B cell (primary cell): ENCODE measurements around the gene PAK2. TPM values are rescaled to one million over a fixed set of nuclear protein-coding genes. Genes with fewer than 3 reads are reported as not detected.

Experiments
- ATAC-seq: fragments of 200-7000 bp; cut with Tn5 transposase; one replicate; pipeline ENCODE4 v1.10.0; 2021; ENCODE audit warnings: low read depth, mild to moderate bottlenecking, moderate number of reproducible peaks, moderate library complexity
- CTCF ChIA-PET: fragments of 350-600 bp; sonication (Branson Sonifier 250); formaldehyde crosslinking; loops from one replicate; lab custom pipeline; 2021; ENCODE audit warnings: antibody characterized with exemption, inconsistent platforms; lab: Charles Lee
- POLR2A ChIA-PET: fragments of 350-600 bp; sonication (Branson Sonifier 250); formaldehyde crosslinking; loops from one replicate; lab custom pipeline; 2021; ENCODE audit warnings: antibody characterized with exemption; lab: Charles Lee
- DNase-seq: peaks from one replicate; pipeline ENCODE4 v3.0.0; 2013
- H2AFZ ChIP-seq: 2 replicates; pipeline ENCODE4 v1.6.1; 2012; ENCODE audit warnings: mild to moderate bottlenecking, low read depth, low read length; ENCODE audit not compliant: insufficient read depth, poor library complexity, severe bottlenecking
- H3K27ac ChIP-seq, 2 donors: 1 replicate in 1 of 2; 2 replicates in 1 of 2; pipeline ENCODE4 v1.5.1; 2012 to 2013; ENCODE audit warnings: low read length in 2 of 2, mild to moderate bottlenecking in 2 of 2, moderate library complexity in 1 of 2
- H3K27me3 ChIP-seq, 4 experiments: fragments of 200-600 bp in 1 of 4; sonication (generic) in 1 of 4; replicated peaks in 1 of 4; 1 replicate in 2 of 4; 2 replicates in 2 of 4; pipeline versions ENCODE4 v1.6.1 to v1.7.0; 2013 to 2016; ENCODE audit warnings: low read length in 3 of 4, mild to moderate bottlenecking in 2 of 4, mixed read lengths in 1 of 4, moderate library complexity in 1 of 4; ENCODE audit not compliant: insufficient read depth in 4 of 4, control insufficient read depth in 3 of 4; ENCODE audit errors: control extremely low read depth in 1 of 4
- H3K36me3 ChIP-seq, 2 experiments: replicated peaks in 1 of 2; 1 replicate in 1 of 2; 2 replicates in 1 of 2; pipeline versions ENCODE4 v1.6.1 to v1.7.1; 2013; ENCODE audit warnings: low read length in 1 of 2; ENCODE audit not compliant: insufficient read depth in 2 of 2, control insufficient read depth in 1 of 2; ENCODE audit errors: control extremely low read depth in 1 of 2, extremely low read depth in 1 of 2
- H3K4me1 ChIP-seq, 2 donors: fragments of 200-600 bp in 1 of 2; sonication (generic) in 1 of 2; 1 replicate in 1 of 2; 2 replicates in 1 of 2; pipeline versions ENCODE4 v1.5.1 to v1.6.1; 2013 to 2017; ENCODE audit warnings: low read length in 2 of 2; ENCODE audit not compliant: control insufficient read depth in 2 of 2, insufficient read depth in 2 of 2
- H3K4me2 ChIP-seq: replicated peaks from 2 replicates; pipeline ENCODE3; 2012; ENCODE audit warnings: mild to moderate bottlenecking, low read depth, low read length; ENCODE audit not compliant: poor library complexity, severe bottlenecking
- H3K4me3 ChIP-seq, 5 experiments: fragments of 200-600 bp in 1 of 5; sonication (generic) in 1 of 5; 1 replicate in 3 of 5; 2 replicates in 2 of 5; pipeline versions ENCODE4 v1.5.1 to v1.7.0; 2011 to 2016; ENCODE audit warnings: low read length in 4 of 5, mild to moderate bottlenecking in 4 of 5, low read depth in 2 of 5, control low read depth in 1 of 5, moderate library complexity in 1 of 5; ENCODE audit not compliant: insufficient read depth in 1 of 5; ENCODE audit errors: control extremely low read depth in 1 of 5, extremely low read depth in 1 of 5
- H3K79me2 ChIP-seq: fragments of 200-600 bp; sonication (generic); one replicate; pipeline ENCODE4 v1.6.0; 2016; ENCODE audit warnings: low read length; ENCODE audit not compliant: control insufficient read depth, insufficient read depth
- H3K9ac ChIP-seq: fragments of 200-600 bp; sonication (generic); 2 replicates; pipeline ENCODE4 v1.6.1; 2017; ENCODE audit warnings: mild to moderate bottlenecking, low read length, moderate library complexity
- H3K9me3 ChIP-seq, 3 donors: one replicate each; pipeline versions ENCODE4 v1.6.1 to v1.7.1; 2013; ENCODE audit warnings: low read length in 2 of 3; ENCODE audit not compliant: control insufficient read depth in 2 of 3, insufficient read depth in 1 of 3; ENCODE audit errors: control extremely low read depth in 1 of 3
- H4K20me1 ChIP-seq: 2 replicates; pipeline ENCODE4 v1.6.0; 2012; ENCODE audit warnings: mild to moderate bottlenecking, low read length; ENCODE audit not compliant: insufficient read depth, control insufficient read depth, poor library complexity, severe bottlenecking
- H3K27ac Mint-ChIP-seq: one replicate; pipeline ENCODE4 v1.8.0; 2021; ENCODE audit warnings: mixed read lengths
- H3K27me3 Mint-ChIP-seq: one replicate; pipeline ENCODE4 v1.8.0; 2021; ENCODE audit warnings: mixed read lengths
- H3K4me1 Mint-ChIP-seq: one replicate; pipeline ENCODE4 v1.8.0; 2021; ENCODE audit warnings: mixed read lengths
- H3K4me3 Mint-ChIP-seq: one replicate; pipeline ENCODE4 v1.8.0; 2021; ENCODE audit warnings: mixed read lengths
- H3K9me3 Mint-ChIP-seq: one replicate; pipeline ENCODE4 v1.8.0; 2022; ENCODE audit warnings: mixed read lengths; ENCODE audit not compliant: insufficient read depth
- CTCF ChIP-seq: fragments of 200-600 bp; IDR thresholded peaks from one replicate; pipeline ENCODE4 v1.8.0; 2022; ENCODE audit warnings: antibody characterized with exemption, mild to moderate bottlenecking
- EZH2 ChIP-seq: IDR thresholded peaks from 2 replicates; pipeline ENCODE4 v1.6.1; 2012; ENCODE audit warnings: borderline replicate concordance, low read depth, mild to moderate bottlenecking, moderate library complexity, low read length; ENCODE audit not compliant: insufficient read depth, poor library complexity, severe bottlenecking
- WGBS: methylation state at CpG from one replicate; pipeline ENCODE4 v1.1.5; 2013; ENCODE audit warnings: missing lambda C conversion rate; ENCODE audit not compliant: insufficient coverage; 5-methylcytosine and 5-hydroxymethylcytosine counted together
- intact Hi-C: fragments of 100-400 bp; cut with micrococcal nuclease; formaldehyde crosslinking; loops from one replicate; pipeline ENCODE4 v1.10.0; 2022
- polyA plus RNA-seq: library from polyadenylated mRNA; depleted of rRNA; stranded (reverse); fragments of >200 nt; gene quantifications from 2 replicates; pipeline ENCODE4 v1.2.3, GENCODE V29; 2012
- total RNA-seq, 2 donors: library from RNA; stranded (reverse); fragments of 120-200 nt in 1 of 2; gene quantifications; 1 replicate in 1 of 2; 2 replicates in 1 of 2; pipeline versions ENCODE4 v1.2.3 to v1.2.4, GENCODE V29; 2013 to 2022

The PAK2 gene
- total and polyA plus RNA-seq, 2 donors (not counting 1 experiment from before 2014, with no cell fraction given): 16.4 to 81.7 TPM

- no peaks in the 10 kb centered on the region for H3K9me3 Mint-ChIP-seq
- peak overlapping the region; percentile 29 for H3K4me3 Mint-ChIP-seq
- POLR2A ChIA-PET: no interaction called here
Measured at GRCh38 chr3:196772102-196772501, 32.4 kb downstream of the PAK2 start.

GRCh38 chr3:196772897-196773296 lies 33.2 kb downstream of the PAK2 start:
- intact Hi-C loops: loop anchor here (1.0 kb wide), 1 partner anchor 10 kb away; no protein-coding TSS in a partner anchor
- Mint-ChIP-seq H3K27me3 (no peaks in the 10 kb centered on the region), H3K27ac (no peak overlapping the region), H3K9me3 (no peaks in the 10 kb centered on the region), H3K4me1 (peaks cover 64% of the 10 kb centered on the region), H3K4me3 (no peak overlapping the region)
- TF ChIP-seq CTCF: no peak
- TF ChIP-seq EZH2: no peak
- no peaks in the 10 kb centered on the region for H3K27me3 ChIP-seq
- H3K27ac ChIP-seq: no peak overlapping the region
- ChIA-PET POLR2A (no interaction called here), CTCF (no interaction called here)
- ATAC-seq: no peak
- no peaks in the 10 kb centered on the region for H3K9me3 ChIP-seq
- no peak overlapping the region for H3K4me2 ChIP-seq
- peaks cover 88% of the 10 kb centered on the region for H4K20me1 ChIP-seq
- DNase-seq: no peak
- H3K36me3 ChIP-seq: peaks cover 0 to 7% of the 10 kb centered on the region in 2 experiments
- H3K9ac ChIP-seq: no peak overlapping the region
- WGBS: no CpG with 5 or more reads among the region's 6 CpGs
- no peak overlapping the region for H3K4me3 ChIP-seq
- peaks cover 97% of the 10 kb centered on the region for H3K79me2 ChIP-seq
- no peak overlapping the region for H2AFZ ChIP-seq
- H3K4me1 ChIP-seq: peaks cover 28 to 29% of the 10 kb centered on the region in 2 donors

More at GRCh38 chr3:196772102-196772501, 32.4 kb downstream of the PAK2 start:
- DNase-seq (peak; percentile 51), ATAC-seq (peak; percentile 85)
- WGBS: no CpG with 5 or more reads among the region's 4 CpGs
- peaks cover 0 to 2% of the 10 kb centered on the region in 2 experiments for H3K36me3 ChIP-seq
- H3K27me3 Mint-ChIP-seq: no peaks in the 10 kb centered on the region
- H3K27ac Mint-ChIP-seq: no peak overlapping the region
- H3K27me3 ChIP-seq: no peaks in the 10 kb centered on the region
- peak overlapping the region; percentile 19 for H3K9ac ChIP-seq
- intact Hi-C loops: loop anchor here (1.0 kb wide), 1 partner anchor 11 kb away; no protein-coding TSS in a partner anchor
- CTCF ChIA-PET: no interaction called here
- H3K4me1 Mint-ChIP-seq: peaks cover 60% of the 10 kb centered on the region
- peak overlapping the region in 1 of 2 donors; percentile 37 for H3K27ac ChIP-seq
- H3K79me2 ChIP-seq: peaks cover 97% of the 10 kb centered on the region
- peaks cover 88% of the 10 kb centered on the region for H4K20me1 ChIP-seq
- no peak for TF ChIP-seq CTCF
- TF ChIP-seq EZH2: no peak
- no peak overlapping the region for H3K4me3 ChIP-seq
- no peak overlapping the region for H2AFZ ChIP-seq
- H3K4me1 ChIP-seq: peaks cover 28 to 29% of the 10 kb centered on the region in 2 donors
- H3K9me3 ChIP-seq: no peaks in the 10 kb centered on the region
- peak overlapping the region; percentile 39 for H3K4me2 ChIP-seq
